K562 (cell line): ENCODE data around the gene LRP10.

Experiments used
- EZH2 ChIP-seq: IDR thresholded peaks from 2 replicates; pipeline ENCODE4 v1.6.1; 2012; ENCODE audit warnings: low read depth, mild to moderate bottlenecking, inconsistent platforms, low read length, borderline replicate concordance
- FOXA1 ChIP-seq: fragments of 450-650 bp; IDR thresholded peaks from 2 replicates; pipeline ENCODE4 v1.6.1; 2016; ENCODE audit warnings: mild to moderate bottlenecking, borderline replicate concordance
- MCM5 ChIP-seq: fragments of 450-650 bp; IDR thresholded peaks from 2 replicates; pipeline ENCODE4 v1.6.1; 2016; ENCODE audit warnings: low read depth
- SP2 ChIP-seq: IDR thresholded peaks from 2 replicates; pipeline ENCODE4 v1.6.1; 2011; ENCODE audit warnings: mild to moderate bottlenecking, low read depth, low read length, moderate library complexity; ENCODE audit not compliant: poor library complexity, severe bottlenecking; ENCODE audit errors: extremely low read depth
- YY1 ChIP-seq, 3 experiments: IDR thresholded peaks; 2 replicates each; pipeline ENCODE4 v1.6.1; 2011; ENCODE audit warnings: low read length in 2 of 3, mild to moderate bottlenecking in 2 of 3, moderate library complexity in 2 of 3, borderline replicate concordance in 1 of 3, control low read depth in 1 of 3, low read depth in 1 of 3; ENCODE audit not compliant: insufficient read depth in 3 of 3, insufficient replicate concordance in 2 of 3, control insufficient read depth in 1 of 3, insufficient read length in 1 of 3; ENCODE audit errors: extremely low read depth in 1 of 3
- TF ChIP-seq, protein P1 (sequence below): fragments of 250-450 bp; sonication (Bioruptor Pico); IDR thresholded peaks from 2 replicates; pipeline ENCODE4 v1.5.0; 2021
- TF ChIP-seq, protein P2 (sequence below): fragments of 250-450 bp; sonication (Bioruptor Pico); IDR thresholded peaks from 2 replicates; pipeline ENCODE4 v1.4.0; 2020

DNA sequence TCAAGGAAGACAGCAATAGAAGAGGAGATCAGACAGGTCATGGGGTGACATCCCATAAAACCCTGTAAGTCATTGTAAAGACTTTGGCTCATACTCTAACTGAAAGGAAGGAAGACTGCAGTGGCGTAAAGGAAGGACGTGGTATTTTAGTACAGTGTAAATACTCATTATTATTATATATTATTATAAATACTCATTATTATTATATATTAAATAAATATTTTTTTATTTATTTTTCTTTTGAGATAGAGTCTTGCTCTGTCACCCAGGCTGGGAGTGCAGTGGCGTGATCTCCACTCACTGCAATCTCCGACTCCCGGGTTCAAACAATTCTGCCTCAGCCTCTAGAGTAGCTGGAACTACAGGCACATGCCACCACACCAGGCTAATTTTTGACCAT lies 15.1 kb upstream of the LRP10 start:
- no peak for TF ChIP-seq MCM5
- no peak for TF ChIP-seq EZH2
- no peak for TF ChIP-seq FOXA1
- TF ChIP-seq, protein P1, sequence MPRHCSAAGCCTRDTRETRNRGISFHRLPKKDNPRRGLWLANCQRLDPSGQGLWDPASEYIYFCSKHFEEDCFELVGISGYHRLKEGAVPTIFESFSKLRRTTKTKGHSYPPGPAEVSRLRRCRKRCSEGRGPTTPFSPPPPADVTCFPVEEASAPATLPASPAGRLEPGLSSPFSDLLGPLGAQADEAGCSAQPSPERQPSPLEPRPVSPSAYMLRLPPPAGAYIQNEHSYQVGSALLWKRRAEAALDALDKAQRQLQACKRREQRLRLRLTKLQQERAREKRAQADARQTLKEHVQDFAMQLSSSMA (CRISPR knock-in tag): no peak
- TF ChIP-seq, protein P2, sequence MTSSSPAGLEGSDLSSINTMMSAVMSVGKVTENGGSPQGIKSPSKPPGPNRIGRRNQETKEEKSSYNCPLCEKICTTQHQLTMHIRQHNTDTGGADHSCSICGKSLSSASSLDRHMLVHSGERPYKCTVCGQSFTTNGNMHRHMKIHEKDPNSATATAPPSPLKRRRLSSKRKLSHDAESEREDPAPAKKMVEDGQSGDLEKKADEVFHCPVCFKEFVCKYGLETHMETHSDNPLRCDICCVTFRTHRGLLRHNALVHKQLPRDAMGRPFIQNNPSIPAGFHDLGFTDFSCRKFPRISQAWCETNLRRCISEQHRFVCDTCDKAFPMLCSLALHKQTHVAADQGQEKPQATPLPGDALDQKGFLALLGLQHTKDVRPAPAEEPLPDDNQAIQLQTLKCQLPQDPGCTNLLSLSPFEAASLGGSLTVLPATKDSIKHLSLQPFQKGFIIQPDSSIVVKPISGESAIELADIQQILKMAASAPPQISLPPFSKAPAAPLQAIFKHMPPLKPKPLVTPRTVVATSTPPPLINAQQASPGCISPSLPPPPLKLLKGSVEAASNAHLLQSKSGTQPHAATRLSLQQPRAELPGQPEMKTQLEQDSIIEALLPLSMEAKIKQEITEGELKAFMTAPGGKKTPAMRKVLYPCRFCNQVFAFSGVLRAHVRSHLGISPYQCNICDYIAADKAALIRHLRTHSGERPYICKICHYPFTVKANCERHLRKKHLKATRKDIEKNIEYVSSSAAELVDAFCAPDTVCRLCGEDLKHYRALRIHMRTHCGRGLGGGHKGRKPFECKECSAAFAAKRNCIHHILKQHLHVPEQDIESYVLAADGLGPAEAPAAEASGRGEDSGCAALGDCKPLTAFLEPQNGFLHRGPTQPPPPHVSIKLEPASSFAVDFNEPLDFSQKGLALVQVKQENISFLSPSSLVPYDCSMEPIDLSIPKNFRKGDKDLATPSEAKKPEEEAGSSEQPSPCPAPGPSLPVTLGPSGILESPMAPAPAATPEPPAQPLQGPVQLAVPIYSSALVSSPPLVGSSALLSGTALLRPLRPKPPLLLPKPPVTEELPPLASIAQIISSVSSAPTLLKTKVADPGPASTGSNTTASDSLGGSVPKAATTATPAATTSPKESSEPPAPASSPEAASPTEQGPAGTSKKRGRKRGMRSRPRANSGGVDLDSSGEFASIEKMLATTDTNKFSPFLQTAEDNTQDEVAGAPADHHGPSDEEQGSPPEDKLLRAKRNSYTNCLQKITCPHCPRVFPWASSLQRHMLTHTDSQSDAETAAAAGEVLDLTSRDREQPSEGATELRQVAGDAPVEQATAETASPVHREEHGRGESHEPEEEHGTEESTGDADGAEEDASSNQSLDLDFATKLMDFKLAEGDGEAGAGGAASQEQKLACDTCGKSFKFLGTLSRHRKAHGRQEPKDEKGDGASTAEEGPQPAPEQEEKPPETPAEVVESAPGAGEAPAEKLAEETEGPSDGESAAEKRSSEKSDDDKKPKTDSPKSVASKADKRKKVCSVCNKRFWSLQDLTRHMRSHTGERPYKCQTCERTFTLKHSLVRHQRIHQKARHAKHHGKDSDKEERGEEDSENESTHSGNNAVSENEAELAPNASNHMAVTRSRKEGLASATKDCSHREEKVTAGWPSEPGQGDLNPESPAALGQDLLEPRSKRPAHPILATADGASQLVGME (CRISPR knock-in tag): no peak
- TF ChIP-seq YY1 (IDR thresholded peaks at IDR 0.05; ENCODE audit: borderline replicate concordance in 1 of 3, control insufficient read depth in 1 of 3, extremely low read depth in 1 of 3, insufficient read depth in 3 of 3, insufficient read length in 1 of 3, insufficient replicate concordance in 2 of 3, low read depth in 1 of 3, low read length in 2 of 3): no peak
- TF ChIP-seq SP2: no peak
